NCI-H1417 treated with DMSO at 0.1 percent for 48 hours (cell line): ENCODE measurements around the gene IL16.
"Not testable (repeated sequence)": the region's sequence is repeated elsewhere in the genome, so short reads cannot be mapped to it uniquely, and the experiment has no call there.

Source experiments
- DNase-seq: peaks from one replicate; lab custom pipeline; 2025; lab: John Stamatoyannopoulos, UW

IL16 gene

DNA sequence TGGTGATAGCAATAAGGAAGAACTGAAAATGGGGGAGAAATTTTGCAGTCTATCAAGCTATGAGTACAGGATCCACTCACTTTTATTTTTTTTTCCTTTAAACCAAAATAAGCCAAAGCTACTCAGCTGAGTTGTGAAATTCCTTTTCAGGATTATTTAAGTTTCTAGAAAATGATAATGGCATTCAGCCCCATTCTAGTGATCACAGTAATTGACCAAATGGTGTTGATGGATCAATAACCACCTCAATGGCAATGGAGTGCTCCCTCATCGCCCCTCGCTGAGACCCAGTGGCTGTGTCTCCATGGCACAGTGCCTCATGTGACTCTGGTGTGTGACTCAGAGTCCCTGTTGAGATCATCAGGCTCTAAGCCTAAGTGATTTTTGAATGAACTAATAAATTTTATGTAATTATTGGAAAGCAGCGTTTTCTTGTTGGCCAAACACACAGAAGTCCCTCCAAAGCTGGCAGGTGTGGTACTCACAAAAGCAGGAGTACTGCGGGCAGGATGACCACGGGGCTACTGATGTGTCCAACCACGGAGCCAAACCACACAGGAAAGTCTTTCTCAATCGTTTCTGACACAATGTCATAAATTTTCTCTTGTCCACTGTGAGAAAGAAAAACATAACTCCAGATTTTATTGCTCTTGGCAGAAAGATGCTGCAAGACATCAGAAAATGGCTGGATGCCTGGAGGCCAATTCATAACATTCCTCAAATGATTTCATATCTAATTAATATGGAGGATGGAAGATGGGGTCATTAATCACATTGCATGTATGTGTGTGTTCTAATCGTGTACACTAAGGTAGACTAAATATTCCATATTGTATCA, 141.7 kb downstream of the IL16 start:
- no peak for DNase-seq

- no peak for DNase-seq
Measured at GRCh38 chr15:81339321-81339720, 142.6 kb downstream of the IL16 start.

DNA sequence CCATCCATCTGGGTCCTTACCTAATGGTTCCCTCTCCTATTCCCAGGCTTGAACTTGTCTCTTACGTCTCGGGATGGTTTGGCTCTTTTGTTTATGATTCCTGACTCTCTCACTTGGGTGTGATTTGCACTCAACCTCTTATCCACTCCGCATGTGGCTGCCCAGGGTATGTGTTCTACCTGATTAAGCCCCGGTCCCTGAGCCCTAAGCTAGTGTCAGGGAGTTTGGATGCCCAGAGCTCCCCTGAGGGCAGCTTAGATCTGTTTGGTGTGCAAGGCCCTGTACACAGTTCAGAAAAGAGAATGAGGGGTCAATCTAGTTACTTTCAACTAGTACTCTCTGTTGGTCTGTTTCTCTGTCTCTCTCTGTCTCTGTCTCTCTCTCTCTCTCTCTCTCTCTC, 143.2 kb downstream of the IL16 start:
- DNase-seq, result no peak

- no peak for DNase-seq
Measured at GRCh38 chr15:81341351-81341750, 144.7 kb downstream of the IL16 start.

- no peak for DNase-seq
Measured at GRCh38 chr15:81343371-81343770, 146.7 kb downstream of the IL16 start.

DNA sequence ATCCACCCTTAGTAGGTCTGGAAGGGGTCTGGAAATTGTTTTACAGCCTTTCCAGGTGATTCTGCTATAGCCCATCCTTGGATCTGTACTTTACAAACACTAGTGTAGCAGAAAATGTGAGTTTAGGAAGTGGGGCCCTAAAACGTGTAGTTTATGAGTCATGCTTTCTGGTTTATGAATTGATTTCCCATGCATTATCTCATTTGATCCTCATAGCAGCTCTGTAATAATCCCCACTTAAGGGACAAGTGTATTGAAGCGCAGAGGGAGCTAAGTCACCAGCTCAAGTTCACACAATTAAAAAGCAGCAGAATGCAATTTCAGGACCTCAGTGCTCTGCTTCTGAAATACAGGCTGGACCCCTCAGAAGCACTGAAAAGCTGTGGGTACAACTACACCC, 149.9 kb downstream of the IL16 start:
- no peak for DNase-seq

- DNase-seq, result no peak
Measured at GRCh38 chr15:81347910-81348309, 151.2 kb downstream of the IL16 start.

GRCh38 chr15:81348691-81349090, 152.0 kb downstream of the IL16 start:
- DNase-seq, result not testable (repeated sequence)

- no peak for DNase-seq
Measured at GRCh38 chr15:81349271-81349670, 152.6 kb downstream of the IL16 start.

DNA sequence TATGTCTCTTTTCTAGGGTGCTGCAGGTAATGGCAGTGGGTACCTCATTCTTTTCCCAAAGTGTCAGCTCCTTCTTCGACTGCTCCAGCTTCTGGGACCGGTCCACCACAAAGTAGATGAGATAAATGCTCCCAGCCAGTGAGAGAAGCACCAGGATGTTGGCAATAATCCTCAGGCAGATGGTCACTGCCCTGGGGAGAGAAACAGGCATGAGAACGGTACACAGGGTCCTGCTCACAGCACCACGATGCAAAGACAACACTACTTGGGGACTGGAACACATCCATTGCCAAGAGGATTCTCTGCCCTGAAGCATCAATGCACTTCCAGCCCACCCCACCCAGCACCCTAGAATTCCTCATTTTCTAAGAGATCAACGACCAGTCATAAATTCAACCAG, 155.0 kb downstream of the IL16 start:
- no peak for DNase-seq

DNA sequence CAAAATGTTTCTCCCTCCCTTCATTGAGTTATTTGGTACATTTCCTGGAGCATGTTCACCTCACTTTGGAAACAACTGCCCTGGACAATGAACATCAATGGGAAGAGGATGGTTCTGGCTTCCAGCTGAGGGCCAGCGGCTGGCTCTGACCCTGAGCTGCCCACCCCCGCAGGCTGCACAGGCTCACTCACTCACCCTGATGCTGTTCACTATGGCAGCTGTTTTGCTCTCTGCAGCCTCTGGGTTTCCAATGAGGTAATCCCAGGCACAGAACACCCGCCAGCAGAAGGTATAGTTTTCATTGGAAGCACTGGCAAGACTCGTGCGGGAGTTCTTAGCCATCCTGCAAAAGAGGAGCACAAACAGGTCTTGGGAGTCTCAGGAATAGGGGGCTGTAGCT, 159.6 kb downstream of the IL16 start:
- no peak for DNase-seq

DNA sequence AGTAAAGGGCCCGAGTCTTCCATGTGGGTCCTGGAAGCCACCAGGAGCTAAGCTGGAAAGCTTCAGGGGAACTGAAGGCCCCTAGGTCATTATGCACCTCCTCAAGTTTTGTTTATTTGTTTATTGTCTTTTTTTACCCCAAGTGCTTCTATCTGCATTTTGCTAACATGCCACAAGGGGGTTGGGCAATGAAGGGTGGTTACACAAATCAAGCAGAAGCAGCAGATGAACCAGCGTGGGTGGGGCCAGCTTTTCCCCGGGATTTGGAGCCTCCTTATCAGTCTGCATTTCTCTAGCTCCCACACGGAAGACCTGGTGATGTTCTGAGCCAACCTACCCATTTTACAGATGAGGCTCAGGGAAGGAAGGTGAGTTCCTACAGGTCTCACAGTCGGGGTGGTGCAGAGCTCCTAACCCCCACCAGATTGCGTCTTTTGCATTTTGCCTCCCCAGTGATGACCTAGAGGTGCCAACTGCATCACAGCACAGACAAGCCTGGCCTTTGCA, 160.6 kb downstream of the IL16 start:
- DNase-seq, result no peak

DNA sequence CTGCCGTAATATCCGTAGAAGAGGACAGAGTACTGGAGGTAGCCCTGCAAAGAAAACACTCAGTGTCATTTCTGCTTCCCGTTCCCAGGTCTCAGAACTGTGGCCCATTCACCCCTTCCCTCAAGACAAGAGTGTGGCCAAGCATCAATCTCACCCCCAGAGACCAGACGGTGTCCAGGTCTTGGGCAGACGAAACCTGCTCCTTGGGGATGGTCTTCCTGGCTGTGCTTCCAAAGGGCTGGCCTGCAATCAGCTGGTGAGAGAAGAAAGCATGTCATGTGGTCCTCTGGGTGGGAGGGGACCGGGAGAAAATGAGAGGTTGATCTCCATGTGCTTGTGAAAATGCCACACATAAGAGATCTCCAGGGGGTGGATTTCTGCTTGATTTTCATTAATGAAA, 161.6 kb downstream of the IL16 start:
- DNase-seq, result no peak

- no peak for DNase-seq
Measured at GRCh38 chr15:81360491-81360890, 163.8 kb downstream of the IL16 start.

DNA sequence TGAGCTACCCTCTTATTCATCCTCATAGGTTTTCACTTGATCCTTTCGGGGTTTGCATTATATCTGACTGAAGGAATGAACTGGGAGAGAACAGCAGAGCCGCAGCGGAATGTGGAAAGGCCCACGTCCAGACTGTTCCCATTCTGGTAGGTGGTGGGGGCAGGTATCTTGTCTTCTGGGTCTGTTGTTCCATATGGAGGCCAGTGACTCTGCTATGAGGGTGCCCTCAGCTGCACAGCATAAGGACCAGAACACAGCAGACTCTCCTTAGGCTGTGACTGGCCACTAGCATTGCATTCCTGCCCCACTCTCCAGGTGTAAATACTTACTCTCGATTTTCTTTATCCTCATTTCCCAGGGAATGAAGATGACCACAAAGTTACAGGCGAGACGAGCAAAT, 165.2 kb downstream of the IL16 start:
- no peak for DNase-seq

DNA sequence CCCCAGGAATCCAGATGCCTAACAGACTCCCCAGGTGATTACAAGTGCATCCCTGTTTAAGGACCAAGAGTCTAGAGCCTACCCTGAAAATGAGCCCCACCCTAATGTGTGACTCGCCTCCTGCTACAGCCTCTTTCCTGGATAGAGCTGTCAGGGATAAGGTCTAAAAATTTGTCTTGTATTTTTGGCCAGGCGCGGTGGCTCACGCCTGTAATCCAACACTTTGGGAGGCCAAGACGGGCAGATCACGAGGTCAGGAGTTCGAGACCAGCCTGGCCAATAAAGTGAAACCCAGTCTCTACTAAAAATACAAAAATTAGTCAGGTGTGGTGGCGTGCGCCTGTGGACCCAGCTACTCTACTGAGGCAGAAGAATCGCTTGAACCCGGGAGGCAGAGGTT, 166.1 kb downstream of the IL16 start:
- DNase-seq, result no peak

- DNase-seq, result no peak
Measured at GRCh38 chr15:81363276-81363675, 166.6 kb downstream of the IL16 start.
